Stimulated activated naive CD4-positive, alpha-beta T cell treated with Interleukin-2 at 50 U/mL for 16 hours (primary cell): ENCODE measurements around the gene KLHL29.

Experiments used
- DNase-seq: peaks from one replicate; lab custom pipeline; 2025; lab: John Stamatoyannopoulos, UW

KLHL29 gene

GRCh38 chr2:23633966-23634365 is 249.0 kb downstream of the KLHL29 start:
- DNase-seq, result no peak

GRCh38 chr2:23635442-23636340 is 250.7 kb downstream of the KLHL29 start:
- DNase-seq, result no peak

GRCh38 chr2:23636426-23636825 is 251.4 kb downstream of the KLHL29 start:
- no peak for DNase-seq

GRCh38 chr2:23637011-23637778 is 252.2 kb downstream of the KLHL29 start:
- no peak for DNase-seq

GRCh38 chr2:23639406-23639982 is 254.5 kb downstream of the KLHL29 start:
- DNase-seq, result no peak

GRCh38 chr2:23640711-23641110 is 255.7 kb downstream of the KLHL29 start:
- DNase-seq, result no peak

- no peak for DNase-seq
Measured at GRCh38 chr2:23642516-23642915, 257.5 kb downstream of the KLHL29 start.

- no peak for DNase-seq
Measured at GRCh38 chr2:23645230-23645808, 260.3 kb downstream of the KLHL29 start.

- no peak for DNase-seq
Measured at GRCh38 chr2:23647563-23647962, 262.6 kb downstream of the KLHL29 start.

GRCh38 chr2:23649303-23649702 is 264.3 kb downstream of the KLHL29 start:
- no peak for DNase-seq

GRCh38 chr2:23649819-23650218 is 264.8 kb downstream of the KLHL29 start:
- no peak for DNase-seq

GRCh38 chr2:23651187-23652080 is 266.5 kb downstream of the KLHL29 start:
- no peak for DNase-seq

GRCh38 chr2:23653326-23653725 is 268.3 kb downstream of the KLHL29 start:
- no peak for DNase-seq

GRCh38 chr2:23654756-23655155 is 269.8 kb downstream of the KLHL29 start:
- no peak for DNase-seq

GRCh38 chr2:23655934-23656596 is 271.1 kb downstream of the KLHL29 start:
- no peak for DNase-seq

- DNase-seq, result no peak
Measured at GRCh38 chr2:23656597-23656973, 271.6 kb downstream of the KLHL29 start.

- no peak for DNase-seq
Measured at GRCh38 chr2:23657371-23657770, 272.4 kb downstream of the KLHL29 start.

- no peak for DNase-seq
Measured at GRCh38 chr2:23657934-23658333, 273.0 kb downstream of the KLHL29 start.

GRCh38 chr2:23658466-23658942 is 273.5 kb downstream of the KLHL29 start:
- DNase-seq, result no peak

GRCh38 chr2:23659328-23659727 is 274.3 kb downstream of the KLHL29 start:
- DNase-seq, result no peak

- DNase-seq, result no peak
Measured at GRCh38 chr2:23659773-23660172, 274.8 kb downstream of the KLHL29 start.
